GM11168 (cell line): ENCODE results near the gene SAMD14.

ENCODE experiments used
- in situ Hi-C: fragments of 300-500 bp; cut with MboI; formaldehyde crosslinking; loops from one replicate; pipeline ENCODE4 v1.12.0; 2022; ENCODE audit warnings: low sequenced_read_pairs; ENCODE audit not compliant: unreplicated experiment

SAMD14 gene

GRCh38 chr17:50129728-50130558, at the start of gene SAMD14:
Gene SAMD14, minus strand, starts transcription at chr17:50130160. Its CDS starts 5,201 bp downstream, at chr17:50124959.
- in situ Hi-C loops: no loop called here

- in situ Hi-C loops: no loop called here
These were observed 48.2 kb upstream of the SAMD14 start for GRCh38 chr17:50177983-50178834.

GRCh38 chr17:50177476-50177875, 47.5 kb upstream of the SAMD14 start:
- in situ Hi-C loops: no loop called here

GRCh38 chr17:50176559-50177357, 46.8 kb upstream of the SAMD14 start:
- in situ Hi-C loops: no loop called here

- in situ Hi-C loops: no loop called here
These were observed 45.3 kb upstream of the SAMD14 start for GRCh38 chr17:50175035-50175807.

- in situ Hi-C loops: no loop called here
These were observed 44.5 kb upstream of the SAMD14 start for GRCh38 chr17:50174444-50174843.

GRCh38 chr17:50173335-50173941, 43.5 kb upstream of the SAMD14 start:
- in situ Hi-C loops: no loop called here

- in situ Hi-C loops: no loop called here
These were observed 43.0 kb upstream of the SAMD14 start for GRCh38 chr17:50172936-50173334.

GRCh38 chr17:50172130-50172529, 42.2 kb upstream of the SAMD14 start:
- in situ Hi-C loops: no loop called here

- in situ Hi-C loops: no loop called here
These were observed 41.6 kb upstream of the SAMD14 start for GRCh38 chr17:50171371-50172071.

GRCh38 chr17:50170662-50171370, 40.9 kb upstream of the SAMD14 start:
- in situ Hi-C loops: no loop called here

GRCh38 chr17:50169881-50170459, 40.0 kb upstream of the SAMD14 start:
- in situ Hi-C loops: no loop called here

GRCh38 chr17:50169121-50169764, 39.3 kb upstream of the SAMD14 start:
- in situ Hi-C loops: no loop called here

- in situ Hi-C loops: no loop called here
These were observed 38.4 kb upstream of the SAMD14 start for GRCh38 chr17:50168319-50168718.

GRCh38 chr17:50167371-50167770, 37.4 kb upstream of the SAMD14 start:
- in situ Hi-C loops: no loop called here

- in situ Hi-C loops: no loop called here
These were observed 36.7 kb upstream of the SAMD14 start for GRCh38 chr17:50166518-50167181.
